NCI-H69 (cell line): Measurements from ENCODE around the gene ARPC4.
"Not testable (repeated sequence)": the region's sequence is repeated elsewhere in the genome, so short reads cannot be mapped to it uniquely, and the experiment has no call there.

Experiments used
- DNase-seq: peaks from one replicate; lab custom pipeline; 2025; lab: John Stamatoyannopoulos, UW

Gene ARPC4

DNA sequence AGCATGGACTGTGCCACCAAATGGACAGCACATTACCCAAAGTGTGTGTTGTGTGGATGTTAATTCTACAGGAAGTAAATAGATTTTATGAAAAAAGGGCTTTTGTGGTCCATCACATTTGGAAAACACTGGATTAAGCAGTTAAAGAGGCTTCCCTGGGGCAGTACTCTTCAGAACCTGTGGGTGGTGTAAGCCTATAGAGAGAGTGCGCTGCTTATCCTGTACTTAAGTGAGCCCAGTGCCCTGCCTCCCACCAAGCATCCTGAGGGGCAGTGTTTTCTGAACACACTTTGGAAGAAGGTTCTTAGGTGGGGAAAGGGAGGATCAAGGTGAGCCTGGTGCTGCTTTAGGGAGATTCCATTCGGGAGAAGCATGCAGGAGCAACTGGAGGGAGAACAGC lies 28.1 kb downstream of the ARPC4 start:
- DNase-seq: peak; percentile 10

DNA sequence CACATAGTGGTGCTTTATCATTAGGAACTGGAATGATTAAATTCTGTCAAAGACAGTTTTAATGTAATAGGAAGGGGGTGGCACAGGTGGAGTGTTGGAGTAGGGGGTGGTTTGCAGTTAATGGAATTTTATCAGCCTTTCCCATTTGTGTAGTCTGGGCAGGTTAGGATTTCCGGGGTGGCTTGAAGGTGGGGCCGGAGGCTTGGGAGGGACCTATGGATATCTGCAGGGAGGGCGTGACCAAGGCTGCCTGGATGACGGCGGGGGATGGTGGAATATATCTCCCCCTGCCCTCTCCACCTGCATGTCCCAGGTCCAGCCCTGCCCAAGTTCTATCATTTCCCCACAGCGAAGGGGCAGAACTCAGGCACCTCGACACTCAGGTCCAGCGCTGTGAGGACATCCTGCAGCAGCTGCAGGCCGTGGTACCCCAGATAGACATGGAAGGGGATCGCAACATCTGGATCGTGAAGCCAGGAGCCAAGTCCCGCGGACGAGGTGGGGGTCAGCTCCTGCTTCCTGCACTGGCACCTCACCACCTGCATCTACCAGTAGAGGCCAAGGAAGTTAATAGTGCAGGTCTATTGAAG lies 32.7 kb downstream of the ARPC4 start:
- DNase-seq: no peak

DNA sequence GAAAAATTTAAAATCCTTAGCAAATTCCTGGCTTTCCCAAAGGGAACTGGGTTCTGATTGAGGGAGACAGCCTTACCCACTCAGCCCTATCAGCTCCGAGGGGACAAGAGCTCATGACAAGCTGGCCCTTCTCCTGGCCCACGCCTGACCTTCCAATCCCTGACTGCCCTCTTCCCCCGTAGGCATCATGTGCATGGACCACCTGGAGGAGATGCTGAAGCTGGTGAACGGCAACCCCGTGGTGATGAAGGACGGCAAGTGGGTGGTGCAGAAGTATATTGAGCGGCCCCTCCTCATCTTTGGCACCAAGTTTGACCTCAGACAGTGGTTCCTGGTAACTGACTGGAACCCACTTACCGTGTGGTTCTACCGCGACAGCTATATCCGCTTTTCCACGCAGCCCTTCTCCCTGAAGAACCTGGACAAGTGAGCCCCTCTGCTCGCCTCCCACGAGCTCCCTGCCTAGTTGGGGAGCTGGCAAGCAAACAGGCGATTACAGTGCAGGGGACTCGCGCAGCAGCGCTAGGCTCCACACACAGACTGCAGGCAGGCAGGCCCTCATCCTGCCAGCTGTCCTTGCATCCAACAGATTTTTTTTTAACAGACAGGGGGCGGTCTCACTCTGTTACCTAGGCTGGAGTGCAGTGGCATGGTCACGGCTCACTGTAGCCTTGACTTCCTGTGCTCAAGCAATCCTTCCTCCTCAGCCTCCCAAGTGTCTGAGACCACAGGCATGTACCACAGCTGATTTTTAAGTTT lies 34.1 kb downstream of the ARPC4 start:
- DNase-seq: peak; percentile 44

DNA sequence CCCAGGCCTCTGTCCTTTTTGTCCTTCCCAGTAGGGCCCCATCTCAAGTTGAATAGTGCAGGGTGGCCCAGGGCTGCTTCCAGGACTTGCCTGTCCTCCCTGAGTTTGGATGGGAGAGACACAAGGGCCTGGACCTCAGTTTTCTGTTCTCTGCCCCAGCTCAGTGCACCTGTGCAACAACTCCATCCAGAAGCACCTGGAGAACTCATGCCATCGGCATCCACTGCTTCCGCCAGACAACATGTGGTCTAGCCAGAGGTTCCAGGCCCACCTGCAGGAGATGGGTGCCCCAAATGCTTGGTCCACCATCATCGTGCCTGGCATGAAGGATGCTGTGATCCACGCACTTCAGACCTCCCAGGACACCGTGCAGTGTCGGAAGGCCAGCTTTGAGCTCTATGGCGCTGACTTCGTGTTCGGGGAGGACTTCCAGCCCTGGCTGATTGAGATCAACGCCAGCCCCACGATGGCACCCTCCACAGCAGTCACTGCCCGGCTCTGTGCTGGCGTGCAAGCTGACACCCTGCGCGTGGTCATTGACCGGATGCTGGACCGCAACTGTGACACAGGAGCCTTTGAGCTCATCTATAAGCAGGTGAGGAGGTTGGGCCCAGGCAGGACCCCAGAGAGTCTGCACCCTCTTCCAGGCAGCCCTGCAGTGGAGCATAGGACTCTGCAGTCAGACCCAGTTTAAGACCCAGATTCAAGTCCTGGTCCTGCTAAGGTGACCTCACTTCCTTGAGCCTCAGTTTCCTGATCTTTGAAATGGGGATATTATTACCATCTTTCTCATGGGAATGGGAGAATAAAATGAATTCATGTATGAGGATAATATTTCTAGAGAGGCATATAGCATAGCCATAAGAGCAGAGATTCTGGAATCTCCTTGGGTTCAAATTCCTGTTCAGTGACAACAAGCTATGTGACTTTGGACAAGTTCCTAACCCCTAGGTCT lies 36.2 kb downstream of the ARPC4 start:
- DNase-seq: no peak

DNA sequence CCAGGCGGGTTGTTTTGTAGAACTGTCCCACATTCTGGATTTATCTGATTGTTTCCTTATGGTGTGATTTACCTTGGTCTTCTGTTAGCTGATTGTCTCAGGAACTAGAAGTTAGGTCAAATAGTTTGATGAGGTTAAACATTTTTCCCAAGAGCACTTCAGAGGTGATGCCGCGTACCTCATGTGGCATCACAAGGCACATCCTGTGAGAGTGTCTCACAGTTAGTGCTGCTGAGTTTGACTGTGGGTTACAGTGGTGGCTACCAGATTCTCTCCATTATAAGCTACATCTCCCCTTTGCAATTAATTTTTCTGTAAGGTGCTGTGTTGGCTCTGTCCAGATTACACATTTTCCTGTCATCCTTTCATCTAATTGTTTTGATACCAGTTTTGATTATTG lies 38.4 kb downstream of the ARPC4 start:
- DNase-seq: no peak

DNA sequence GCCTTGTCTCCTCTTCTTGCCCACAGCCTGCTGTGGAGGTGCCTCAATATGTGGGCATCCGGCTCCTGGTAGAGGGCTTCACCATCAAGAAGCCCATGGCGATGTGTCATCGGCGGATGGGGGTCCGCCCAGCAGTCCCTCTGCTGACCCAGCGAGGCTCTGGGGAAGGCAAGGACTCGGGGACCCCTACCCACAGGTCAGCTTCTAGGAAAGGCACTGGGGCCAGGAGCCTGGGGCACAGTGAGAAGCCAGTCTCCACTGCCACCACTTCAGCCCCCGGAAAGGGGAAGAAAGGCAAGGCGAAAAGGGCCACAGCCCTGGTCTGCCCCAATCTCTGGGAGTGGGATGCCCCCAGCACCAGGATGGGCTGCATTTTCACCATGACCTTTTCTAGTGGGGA lies 40.2 kb downstream of the ARPC4 start:
- no peak for DNase-seq

DNA sequence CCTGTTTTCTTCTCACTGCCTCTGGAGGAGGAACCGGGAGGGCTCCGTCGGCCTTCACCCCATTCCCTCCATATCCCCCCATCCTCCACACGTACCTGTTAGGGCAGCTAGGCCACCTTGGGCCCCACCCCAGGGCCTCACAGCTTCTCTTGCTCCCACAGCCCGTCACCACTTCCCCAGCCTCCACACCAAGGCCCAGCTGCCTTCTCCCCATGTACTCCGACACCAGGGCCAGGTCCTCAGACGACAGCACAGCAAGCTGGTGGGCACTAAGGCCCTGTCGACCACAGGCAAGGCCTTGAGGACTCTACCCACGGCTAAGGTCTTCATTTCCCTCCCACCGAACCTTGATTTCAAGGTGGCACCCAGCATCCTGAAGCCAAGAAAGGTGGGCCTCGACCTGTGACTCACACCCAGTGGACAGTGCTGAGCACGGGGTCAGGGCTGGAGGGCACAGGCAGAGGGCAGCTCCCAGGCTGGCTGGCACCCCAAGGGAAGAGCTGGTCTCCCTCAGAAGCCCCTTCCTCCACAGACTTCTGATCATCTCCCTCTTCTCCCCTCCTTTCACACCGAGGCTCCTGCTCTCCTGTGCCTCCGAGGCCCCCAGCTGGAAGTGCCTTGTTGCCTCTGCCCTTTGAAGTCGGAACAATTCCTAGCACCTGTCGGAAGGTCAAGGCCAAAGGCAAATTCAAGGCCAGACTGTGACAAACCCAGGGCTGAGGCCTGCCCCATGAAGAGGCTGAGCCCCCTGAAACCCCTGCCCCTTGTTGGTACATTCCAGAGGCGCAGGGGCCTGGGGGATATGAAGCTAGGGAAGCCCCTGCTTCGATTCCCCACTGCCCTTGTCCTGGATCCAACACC lies 41.9 kb downstream of the ARPC4 start:
- DNase-seq: no peak

DNA sequence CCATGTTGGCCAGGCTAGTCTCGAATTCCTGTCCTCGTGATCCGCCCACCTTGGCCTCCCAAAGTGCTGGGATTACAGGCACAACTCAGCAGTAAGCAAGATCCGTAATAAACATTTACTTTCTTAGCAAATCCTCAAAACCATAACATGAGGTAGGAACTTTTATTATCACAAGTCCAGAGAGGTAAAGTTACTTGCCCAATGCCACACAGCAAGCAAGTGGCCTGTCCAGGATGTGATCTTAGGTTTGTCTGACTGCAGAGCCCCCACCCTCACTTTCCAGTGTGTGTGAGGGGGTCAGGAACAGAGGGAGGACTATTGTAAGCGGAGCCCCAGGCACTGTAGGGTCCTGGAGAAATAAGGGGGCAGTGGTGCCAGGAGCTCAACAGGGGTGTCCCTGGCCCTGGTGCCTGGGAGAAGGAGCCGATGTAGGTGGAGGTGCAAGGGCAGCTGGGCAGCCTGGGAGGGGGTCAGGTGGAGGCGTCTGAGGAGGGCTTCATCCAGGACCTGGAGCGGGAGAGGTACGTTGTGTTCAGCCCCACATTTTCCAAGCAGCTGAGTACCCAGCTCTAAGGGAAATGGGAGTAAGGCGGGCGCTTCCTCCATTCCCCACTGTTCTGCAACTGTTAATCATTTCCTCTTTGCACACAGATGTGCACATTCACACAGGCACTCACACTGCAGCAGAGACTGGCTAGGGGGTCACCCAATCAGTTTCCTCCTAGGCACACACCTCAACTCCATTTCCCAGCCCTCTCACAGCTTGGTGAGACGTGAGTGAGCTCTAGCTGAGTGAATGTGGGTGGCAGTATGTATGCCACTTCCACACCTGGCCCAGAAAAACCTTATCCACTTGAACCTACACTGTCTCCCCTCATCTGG lies 45.1 kb downstream of the ARPC4 start:
- DNase-seq: no peak

DNA sequence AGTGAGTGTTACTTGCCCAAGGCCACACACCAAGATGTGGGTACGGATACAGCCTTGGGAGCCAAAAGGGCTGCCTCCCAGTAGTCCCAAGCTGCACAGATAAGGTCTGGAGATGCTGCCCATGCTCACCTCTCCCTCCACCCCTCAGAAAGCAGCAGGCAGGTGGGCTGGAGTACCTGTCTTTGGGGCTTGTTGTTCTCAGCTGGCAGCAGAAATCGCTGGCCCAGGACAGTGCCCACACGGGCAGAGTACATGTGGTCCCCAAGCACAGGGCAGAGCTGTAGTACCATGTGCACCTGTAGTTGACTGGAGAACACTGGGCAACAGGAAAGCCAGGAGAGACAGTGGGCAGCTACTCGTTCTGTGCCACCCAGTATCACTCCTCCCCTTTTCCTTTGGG lies 46.0 kb downstream of the ARPC4 start:
- no peak for DNase-seq

DNA sequence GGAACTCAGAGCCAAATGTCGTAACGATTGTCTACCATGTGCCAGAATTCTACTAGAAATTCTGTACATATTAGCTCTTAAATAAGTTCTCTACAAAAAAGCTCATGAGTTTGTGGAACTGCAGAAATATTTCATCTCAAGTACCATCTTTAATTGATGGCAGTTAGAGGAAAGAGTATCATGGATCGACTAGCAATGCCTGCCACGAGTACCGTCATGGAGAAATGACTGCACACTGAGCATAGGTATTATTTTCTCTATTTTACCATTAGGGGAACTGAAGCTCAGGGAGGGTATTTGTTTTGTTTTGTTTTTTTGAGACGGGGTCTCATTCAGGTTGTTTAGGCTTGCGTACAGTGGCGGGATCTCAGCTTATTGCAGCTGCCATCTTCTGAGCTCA lies 48.1 kb downstream of the ARPC4 start:
- no peak for DNase-seq

DNA sequence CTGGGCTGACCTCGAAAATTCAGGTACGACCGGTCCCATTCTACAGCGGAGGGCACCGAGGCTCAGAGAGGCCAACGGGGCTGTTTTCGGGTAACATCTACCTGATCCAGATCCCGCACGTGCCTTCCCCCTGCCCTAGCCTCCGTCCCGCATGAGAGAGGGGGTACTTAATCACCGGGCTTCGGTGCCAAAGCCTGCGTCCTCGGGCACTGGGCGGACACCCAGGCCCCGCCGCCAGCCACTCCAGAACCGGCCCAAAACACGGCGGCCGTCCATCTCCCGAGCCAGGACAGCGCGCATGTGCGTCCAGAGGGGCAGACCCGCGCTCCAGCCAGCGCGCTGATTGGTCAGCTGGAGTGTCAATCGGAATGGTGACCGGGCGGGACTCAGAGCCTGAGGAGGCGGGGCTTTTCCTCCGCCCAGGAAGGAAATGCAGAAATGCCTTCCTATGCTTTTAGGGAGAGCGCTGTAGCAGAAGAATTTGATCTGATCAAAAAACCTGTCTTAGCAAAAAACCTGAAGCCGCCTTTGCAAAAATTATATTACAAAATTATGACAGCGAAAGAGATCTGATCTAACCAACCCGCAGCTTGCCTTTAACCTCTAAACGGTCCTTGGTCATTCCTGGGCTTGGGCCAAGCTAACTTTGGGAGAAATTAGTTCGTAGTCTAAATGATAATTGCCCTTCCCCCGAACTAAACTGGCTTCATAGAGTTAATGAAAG lies 51.0 kb downstream of the ARPC4 start, which contains the start of gene RPUSD3:
TSS of gene RPUSD3 (minus strand) at position 294 of the 724 bp plus-strand sequence. CDS start at position 276, 18 bp downstream.
- peak; percentile 91 for DNase-seq

DNA sequence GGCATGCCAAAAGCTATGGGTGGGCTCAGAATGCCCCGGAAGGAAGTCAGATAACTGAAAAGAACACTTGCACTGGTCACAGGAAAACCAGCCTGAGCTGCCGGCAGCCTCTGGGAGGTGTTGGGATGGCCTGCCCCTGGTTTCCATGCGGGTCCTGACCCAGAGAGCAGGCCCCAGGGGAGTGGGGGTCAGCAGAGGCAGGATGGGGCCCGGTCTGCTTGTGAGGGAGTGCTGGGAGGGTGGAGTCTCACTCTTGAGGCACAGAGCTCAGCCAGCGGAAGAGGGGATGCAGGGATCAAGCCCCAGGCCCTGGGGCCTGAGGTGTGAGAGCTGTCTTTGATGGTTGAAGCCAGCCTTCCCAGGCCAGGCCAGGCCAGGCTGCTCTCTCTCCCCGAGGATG lies 53.3 kb downstream of the ARPC4 start:
- DNase-seq: no peak

DNA sequence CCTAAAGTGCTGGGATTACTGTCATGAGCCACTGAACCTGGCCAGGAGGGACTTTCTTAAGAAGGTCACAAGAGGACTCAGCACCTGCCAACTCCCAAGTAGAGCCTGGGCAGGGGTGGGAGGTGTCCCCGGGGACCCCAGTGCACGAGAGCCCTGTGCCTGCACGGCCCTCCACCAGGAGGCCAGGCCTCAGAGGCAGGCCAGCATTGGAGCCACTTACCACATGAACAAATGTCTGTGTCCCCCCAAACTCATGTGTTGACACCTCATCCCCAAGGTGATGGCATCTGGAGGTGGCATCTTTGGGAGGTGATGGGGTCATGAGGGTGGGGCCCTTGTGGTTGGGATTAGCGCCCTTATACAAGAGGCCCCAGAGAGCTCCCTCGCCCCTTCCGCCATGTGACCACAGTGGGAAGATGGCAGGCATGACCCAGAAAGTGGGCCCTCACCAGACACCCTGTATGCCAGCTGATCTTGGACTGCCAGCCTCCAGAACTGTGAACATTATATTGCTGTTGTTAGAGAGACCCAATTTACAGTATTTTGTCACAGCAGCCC lies 54.1 kb downstream of the ARPC4 start:
- no peak for DNase-seq

DNA sequence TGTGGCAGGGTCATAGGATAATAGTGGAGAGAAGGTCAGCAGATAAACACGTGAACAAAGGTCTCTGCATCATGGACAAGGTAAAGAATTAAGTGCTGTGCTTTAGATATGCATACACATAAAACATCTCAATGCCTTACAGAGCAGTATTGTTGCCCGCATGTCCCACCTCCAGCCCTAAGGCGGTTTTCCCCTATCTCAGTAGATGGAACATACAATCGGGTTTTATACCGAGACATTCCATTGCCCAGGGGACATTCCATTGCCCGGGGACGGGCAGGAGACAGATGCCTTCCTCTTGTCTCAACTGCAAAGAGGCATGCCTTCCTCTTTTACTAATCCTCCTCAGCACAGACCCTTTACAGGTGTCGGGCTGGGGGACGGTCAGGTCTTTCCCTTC lies 55.0 kb downstream of the ARPC4 start:
- not testable (repeated sequence) for DNase-seq

DNA sequence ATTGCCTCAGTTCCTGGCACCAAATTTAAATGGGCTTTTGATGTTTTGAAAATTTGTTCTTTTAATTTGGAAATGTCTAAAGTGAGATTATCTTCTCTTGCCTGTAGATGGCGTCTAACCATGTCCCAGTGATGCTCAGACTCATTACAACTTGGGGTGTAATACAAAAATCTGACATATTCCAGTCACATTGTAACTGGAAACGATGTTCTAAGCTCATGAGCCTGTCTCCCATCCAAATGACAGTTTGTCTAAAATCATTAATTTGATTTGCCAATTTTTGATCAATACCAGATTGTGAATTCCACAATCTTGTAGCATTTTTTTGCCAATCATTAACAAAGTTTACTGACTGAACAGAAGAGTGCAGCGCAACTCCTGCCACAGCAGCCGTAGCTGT lies 56.0 kb downstream of the ARPC4 start:
- peak; percentile 22 for DNase-seq

DNA sequence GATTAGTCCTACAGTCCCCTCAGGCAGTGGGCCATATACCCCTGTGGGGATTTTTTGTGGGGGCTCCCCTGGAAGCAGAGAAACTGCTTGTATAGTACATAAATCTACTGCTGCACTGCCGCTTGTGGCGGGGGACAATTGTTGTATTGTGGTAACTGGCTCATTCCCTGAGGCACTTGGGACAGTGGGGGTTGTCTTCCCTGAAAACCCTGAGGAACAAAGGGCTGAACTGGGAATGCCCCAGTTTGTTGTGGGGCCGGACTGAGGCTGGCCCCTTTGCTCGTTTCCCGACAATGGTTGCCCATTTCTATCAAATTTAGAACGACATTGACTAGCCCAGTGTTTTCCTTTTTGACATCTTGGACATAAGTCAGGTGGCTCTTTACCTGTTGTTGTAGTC lies 58.5 kb downstream of the ARPC4 start:
- DNase-seq: not testable (repeated sequence)

DNA sequence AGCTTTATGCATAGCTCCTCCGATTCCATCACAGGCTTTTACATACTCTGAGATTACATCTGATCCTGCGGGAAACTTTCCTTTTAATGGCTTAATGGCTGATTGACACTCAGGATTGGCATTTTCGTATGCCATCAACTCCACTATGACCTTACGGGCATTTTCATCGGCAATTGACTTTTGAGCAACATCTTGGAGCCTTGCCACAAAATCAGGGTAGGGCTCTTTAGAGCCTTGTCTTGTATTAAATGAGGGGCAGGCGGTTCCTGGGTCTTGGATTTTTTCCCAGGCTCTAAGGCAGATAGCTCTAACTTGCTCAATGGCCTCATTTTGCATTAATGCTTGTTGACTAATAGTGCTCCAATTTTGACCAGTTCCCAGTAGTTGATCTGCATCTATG lies 59.0 kb downstream of the ARPC4 start:
- DNase-seq: not testable (repeated sequence)

DNA sequence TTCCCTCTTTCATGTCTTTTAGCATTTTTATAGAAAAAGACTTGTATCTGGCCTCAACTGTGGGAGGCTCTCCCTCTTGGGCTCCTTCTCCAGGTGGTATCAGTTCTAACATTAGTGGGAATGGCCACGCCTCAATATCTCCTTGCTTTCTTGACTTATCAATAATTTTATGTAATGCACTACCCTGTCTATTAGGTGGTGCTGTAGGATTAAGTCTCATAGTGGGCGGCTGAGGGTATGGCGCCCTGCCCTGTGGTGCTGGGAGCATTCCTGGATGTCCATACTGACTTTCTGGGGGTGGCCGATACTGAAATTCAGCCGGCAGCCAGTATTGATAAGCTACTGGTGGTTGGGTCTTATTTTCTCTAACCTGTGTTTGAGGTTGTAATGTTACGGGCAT lies 59.6 kb downstream of the ARPC4 start:
- DNase-seq: no peak

DNA sequence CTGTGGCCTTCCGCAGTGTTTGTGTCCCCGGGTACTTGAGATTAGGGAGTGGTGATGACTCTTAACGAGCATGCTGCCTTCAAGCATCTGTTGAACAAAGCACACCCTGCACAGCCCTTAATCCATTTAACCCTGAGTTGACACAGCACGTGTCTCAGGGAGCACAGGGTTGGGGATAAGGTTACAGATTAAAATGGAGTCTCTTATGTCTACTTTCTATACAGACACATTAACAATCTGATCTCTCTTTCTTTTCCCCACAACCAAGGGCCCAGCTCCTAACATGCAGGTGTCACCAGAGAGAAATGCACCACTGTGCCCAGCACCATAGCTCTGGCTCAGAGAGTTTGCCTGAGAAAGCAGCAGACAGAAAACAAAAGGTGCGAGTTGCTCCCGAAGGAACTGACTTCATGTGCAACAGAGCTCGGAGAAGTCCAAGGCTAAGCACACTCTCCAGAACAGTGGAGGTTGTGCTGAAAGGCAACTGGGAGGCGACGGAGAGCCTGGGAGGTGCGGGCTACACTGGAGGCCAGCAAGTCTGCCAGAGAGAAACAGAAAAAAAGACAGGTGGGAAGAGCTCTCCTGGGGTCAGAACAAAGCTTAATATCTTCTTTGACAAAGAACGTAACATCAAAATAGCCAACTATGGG lies 61.5 kb downstream of the ARPC4 start:
- DNase-seq: not testable (repeated sequence)
